ENCODE measurements around the gene PCDHGB6. TPM values are rescaled to one million over a fixed set of nuclear protein-coding genes. Genes with fewer than 3 reads are reported as not detected.

Gene PCDHGB6
- total RNA-seq, 1 donor = 5.0 TPM

Other genes with a start within 250 kb of the PCDHGB6 start
- 1.1 and 2.1 TPM in 2 replicates for gene PCDHB7, start 235.4 kb upstream of the PCDHGB6 start, total RNA-seq
- gene PCDHB8, start 230.2 kb upstream of the PCDHGB6 start, total RNA-seq = 1.2 and 1.5 TPM in 2 replicates
- 0.81 and 1.8 TPM in 2 replicates for gene PCDHB16, start 225.6 kb upstream of the PCDHGB6 start, total RNA-seq
- 0.97 and 2.2 TPM in 2 replicates for gene PCDHB9, start 220.9 kb upstream of the PCDHGB6 start, total RNA-seq
- gene PCDHB10, start 215.7 kb upstream of the PCDHGB6 start, total RNA-seq = 0.81 and 0.97 TPM in 2 replicates
- gene PCDHB11, start 208.4 kb upstream of the PCDHGB6 start, total RNA-seq = 0.73 and 0.81 TPM in 2 replicates
- gene PCDHB12, start 199.3 kb upstream of the PCDHGB6 start, total RNA-seq = 0.32 and 0.97 TPM in 2 replicates
- gene PCDHB13, start 194.1 kb upstream of the PCDHGB6 start, total RNA-seq = 1.2 and 1.3 TPM in 2 replicates
- 0.61 and 1.3 TPM in 2 replicates for gene PCDHB14, start 184.7 kb upstream of the PCDHGB6 start, total RNA-seq
- 0.24 and 0.32 TPM in 2 replicates for gene PCDHB15, start 162.6 kb upstream of the PCDHGB6 start, total RNA-seq
- gene SLC25A2, start 104.0 kb upstream of the PCDHGB6 start, total RNA-seq = 1.3 and 1.9 TPM in 2 replicates
- 66.9 and 68.6 TPM in 2 replicates for gene TAF7, start 87.2 kb upstream of the PCDHGB6 start, total RNA-seq
- 1.1 and 1.6 TPM in 2 replicates for gene PCDHGA1, start 77.5 kb upstream of the PCDHGB6 start, total RNA-seq
- 4.2 and 6.0 TPM in 2 replicates for gene PCDHGA2, start 69.3 kb upstream of the PCDHGB6 start, total RNA-seq
- 4.9 and 5.7 TPM in 2 replicates for gene PCDHGA3, start 64.2 kb upstream of the PCDHGB6 start, total RNA-seq
- gene PCDHGB1, start 57.9 kb upstream of the PCDHGB6 start, total RNA-seq = 3.5 and 4.2 TPM in 2 replicates
- 7.8 and 8.9 TPM in 2 replicates for gene PCDHGA4, start 53.0 kb upstream of the PCDHGB6 start, total RNA-seq
- gene PCDHGB2, start 48.0 kb upstream of the PCDHGB6 start, total RNA-seq = 4.1 and 4.6 TPM in 2 replicates
- gene PCDHGA5, start 43.9 kb upstream of the PCDHGB6 start, total RNA-seq = 3.2 and 4.0 TPM in 2 replicates
- 6.8 and 7.7 TPM in 2 replicates for gene PCDHGB3, start 37.8 kb upstream of the PCDHGB6 start, total RNA-seq
- gene PCDHGA6, start 34.1 kb upstream of the PCDHGB6 start, total RNA-seq = 6.5 and 6.8 TPM in 2 replicates
- 7.2 and 7.5 TPM in 2 replicates for gene PCDHGA7, start 25.3 kb upstream of the PCDHGB6 start, total RNA-seq
- 18.0 and 23.0 TPM in 2 replicates for gene PCDHGB4, start 20.3 kb upstream of the PCDHGB6 start, total RNA-seq
- 3.0 and 4.1 TPM in 2 replicates for gene PCDHGA8, start 15.4 kb upstream of the PCDHGB6 start, total RNA-seq
- gene PCDHGB5, start 10.1 kb upstream of the PCDHGB6 start, total RNA-seq = 28.4 and 32.7 TPM in 2 replicates
- 7.1 and 7.3 TPM in 2 replicates for gene PCDHGA9, start 5.2 kb upstream of the PCDHGB6 start, total RNA-seq
- 16.7 and 19.1 TPM in 2 replicates for gene PCDHGA10, start 5.0 kb downstream of the PCDHGB6 start, total RNA-seq
- 20.2 and 20.3 TPM in 2 replicates for gene PCDHGB7, start 9.7 kb downstream of the PCDHGB6 start, total RNA-seq
- 14.6 and 19.8 TPM in 2 replicates for gene PCDHGA11, start 13.0 kb downstream of the PCDHGB6 start, total RNA-seq
- 23.6 and 37.8 TPM in 2 replicates for gene PCDHGA12, start 22.5 kb downstream of the PCDHGB6 start, total RNA-seq
- gene PCDHGC3, start 67.9 kb downstream of the PCDHGB6 start, total RNA-seq = 126 and 129 TPM in 2 replicates
- 6.3 and 6.5 TPM in 2 replicates for gene PCDHGC4, start 77.0 kb downstream of the PCDHGB6 start, total RNA-seq
- gene PCDHGC5, start 81.1 kb downstream of the PCDHGB6 start, total RNA-seq = 4.5 and 4.7 TPM in 2 replicates
- 23.0 and 23.1 TPM in 2 replicates for gene DIAPH1, start 211.0 kb downstream of the PCDHGB6 start, total RNA-seq
- 68.5 and 73.2 TPM in 2 replicates for gene HDAC3, start 228.8 kb downstream of the PCDHGB6 start, total RNA-seq
- 5.5 and 6.7 TPM in 2 replicates for gene RELL2, start 229.0 kb downstream of the PCDHGB6 start, total RNA-seq
- 45.5 and 51.6 TPM in 2 replicates for gene FCHSD1, start 243.4 kb downstream of the PCDHGB6 start, total RNA-seq

All from hair follicle dermal papilla cell (primary cell).